Hepatocyte (in vitro differentiated cells): ENCODE measurements around the gene MAP2K3.

Source experiments
- CTCF ChIP-seq: fragments of 200-600 bp; sonication (generic); IDR thresholded peaks from 2 replicates; pipeline ENCODE4 v1.5.1; 2016; ENCODE audit warnings: antibody characterized with exemption, mild to moderate bottlenecking; ENCODE audit not compliant: poor library complexity
- EZH2 ChIP-seq: fragments of 200-600 bp; sonication (generic); IDR thresholded peaks from 2 replicates; pipeline ENCODE4 v1.6.1; 2016; ENCODE audit warnings: antibody characterized with exemption, mild to moderate bottlenecking, borderline replicate concordance
- EZH2phosphoT487 ChIP-seq: fragments of 200-600 bp; sonication (generic); IDR thresholded peaks from one replicate; pipeline ENCODE4 v1.6.1; 2018; ENCODE audit warnings: antibody characterized with exemption, mild to moderate bottlenecking, low read depth, moderate library complexity; ENCODE audit not compliant: unreplicated experiment, severe bottlenecking

DNA sequence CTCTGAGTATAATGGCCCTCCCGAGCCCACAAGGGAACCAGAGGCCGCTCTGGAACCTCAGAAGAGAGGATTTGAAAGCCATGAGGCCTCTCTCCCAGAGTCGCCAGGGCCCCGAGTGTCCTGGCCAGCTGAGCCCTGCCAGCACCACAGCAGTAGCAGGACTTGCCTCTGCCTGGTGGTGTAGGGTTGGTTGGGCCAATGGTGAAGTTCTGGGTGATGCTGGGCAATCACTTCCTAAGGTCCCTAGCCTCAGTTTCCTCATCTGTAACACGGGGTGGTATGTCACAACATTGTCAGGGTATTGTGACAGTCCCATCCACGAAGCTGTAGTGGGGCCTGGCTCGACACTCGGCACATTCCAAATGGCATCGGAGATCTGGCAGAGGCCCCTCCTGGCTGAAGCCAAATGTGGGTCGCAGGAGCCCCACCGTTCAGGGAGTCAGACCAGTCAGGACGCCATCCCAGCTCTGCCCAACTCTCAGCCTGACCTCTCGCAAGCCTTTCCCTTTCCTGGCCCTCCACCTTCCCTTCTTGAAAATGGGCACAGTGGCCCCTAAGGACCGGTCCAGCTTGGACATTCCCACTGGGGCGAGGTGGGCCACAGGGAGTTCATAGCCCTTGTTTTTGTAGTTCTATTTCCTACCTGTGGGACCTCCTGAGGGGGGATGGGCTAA lies 33.0 kb upstream of the MAP2K3 start:
- TF ChIP-seq CTCF (no peak), EZH2 (no peak), EZH2phosphoT487 (no peak)
